PC-3 (cell line): Measurements from ENCODE around the gene PEAK3. TPM values are rescaled to one million over a fixed set of nuclear protein-coding genes. Genes with fewer than 3 reads are reported as not detected.

ENCODE experiments used
- ATAC-seq: fragments of 200-7000 bp; cut with Tn5 transposase; 2 replicates; pipeline ENCODE4 v1.9.1; 2020; ENCODE audit warnings: mild to moderate bottlenecking, moderate library complexity
- BruUV-seq: library from RNA; stranded (reverse); fragments of 400-500 nt; replicated peaks from 2 replicates; lab custom pipeline; 2021; lab: Mats Ljungman, UMichigan
- CTCF ChIA-PET: fragments of 300-600 bp; sonication (Branson Sonifier 250); formaldehyde crosslinking; loops from one replicate; lab custom pipeline; 2022; ENCODE audit warnings: antibody characterized with exemption; lab: Charles Lee
- POLR2A ChIA-PET: fragments of 300-600 bp; sonication (Branson Sonifier 250); formaldehyde crosslinking; loops from one replicate; lab custom pipeline; 2022; ENCODE audit warnings: antibody characterized with exemption; ENCODE audit not compliant: unreplicated experiment; lab: Charles Lee
- DNase-seq: peaks from one replicate; pipeline ENCODE4 v3.0.0-alpha.2; 2015
- H2AFZ ChIP-seq: fragments of 300-600 bp; sonication (generic); 2 replicates; pipeline ENCODE4 v1.6.0; 2016; ENCODE audit warnings: antibody characterized with exemption, low read length
- H3F3A ChIP-seq: fragments of 300-600 bp; sonication (generic); one replicate; pipeline ENCODE4 v1.6.0; 2017; ENCODE audit warnings: antibody characterized with exemption, low read length, control low read depth, mild to moderate bottlenecking; ENCODE audit not compliant: unreplicated experiment
- H3K27ac ChIP-seq: fragments of 300-600 bp; sonication (generic); 2 replicates; pipeline ENCODE4 v1.5.1; 2016; ENCODE audit warnings: mild to moderate bottlenecking, low read length
- H3K27me3 ChIP-seq: fragments of 300-600 bp; sonication (generic); 2 replicates; pipeline ENCODE4 v1.6.1; 2016; ENCODE audit warnings: low read length, mixed read lengths
- H3K36me3 ChIP-seq: fragments of 300-600 bp; sonication (generic); 2 replicates; pipeline ENCODE4 v1.6.1; 2016; ENCODE audit warnings: low read depth, mixed run types, low read length, mixed read lengths
- H3K4me1 ChIP-seq: fragments of 300-600 bp; sonication (generic); 2 replicates; pipeline ENCODE4 v1.5.1; 2016; ENCODE audit warnings: low read length; ENCODE audit not compliant: insufficient read depth
- H3K4me2 ChIP-seq: fragments of 300-600 bp; sonication (generic); 2 replicates; pipeline ENCODE4 v1.6.0; 2016; ENCODE audit warnings: low read length
- H3K4me3 ChIP-seq: fragments of 300-600 bp; sonication (generic); 2 replicates; pipeline ENCODE4 v1.5.1; 2016; ENCODE audit warnings: mild to moderate bottlenecking, low read length, mixed read lengths
- H3K79me2 ChIP-seq: fragments of 300-600 bp; sonication (generic); 2 replicates; pipeline ENCODE4 v1.6.1; 2017; ENCODE audit warnings: low read length, mixed read lengths
- H3K9ac ChIP-seq: fragments of 300-600 bp; sonication (generic); 2 replicates; pipeline ENCODE4 v1.6.0; 2016; ENCODE audit warnings: mild to moderate bottlenecking, low read length
- H3K9me2 ChIP-seq: fragments of 300-600 bp; sonication (generic); replicated peaks from 2 replicates; pipeline ENCODE4 v1.6.1; 2016; ENCODE audit warnings: mixed run types, low read length, mixed read lengths
- H3K9me3 ChIP-seq: fragments of 300-600 bp; sonication (generic); 2 replicates; pipeline ENCODE4 v1.6.1; 2016; ENCODE audit warnings: low read length, mixed read lengths
- H4K20me1 ChIP-seq: fragments of 300-600 bp; sonication (generic); 2 replicates; pipeline ENCODE4 v1.6.1; 2016; ENCODE audit warnings: low read length, mixed read lengths
- CTCF ChIP-seq: fragments of 300-600 bp; sonication (generic); conservative IDR thresholded peaks from 2 replicates; pipeline ENCODE4 v1.5.1; 2017; ENCODE audit warnings: antibody characterized with exemption, low read depth, mild to moderate bottlenecking, low read length
- EZH2 ChIP-seq: fragments of 300-600 bp; sonication (generic); IDR thresholded peaks from one replicate; pipeline ENCODE4 v1.6.1; 2017; ENCODE audit warnings: antibody characterized with exemption, mild to moderate bottlenecking, low read length; ENCODE audit not compliant: unreplicated experiment
- EZH2phosphoT487 ChIP-seq: fragments of 300-600 bp; sonication (generic); IDR thresholded peaks from 2 replicates; pipeline ENCODE4 v1.6.1; 2018; ENCODE audit warnings: mild to moderate bottlenecking, antibody characterized with exemption, low read length, borderline replicate concordance
- intact Hi-C: fragments of 100-400 bp; cut with micrococcal nuclease; formaldehyde crosslinking; loops from 2 replicates; pipeline ENCODE4 v1.9.0; 2023
- total RNA-seq: library from RNA; depleted of rRNA; stranded (reverse); fragments of >200 nt; gene quantifications from 2 replicates; pipeline ENCODE4 v1.2.3, GENCODE V29; 2014

Gene PEAK3
- total RNA-seq, 1 experiment from 2014 or later: not detected

- POLR2A ChIA-PET: interaction anchor here (0.6 kb wide), 1 partner anchor 70 kb away, joined by 5 read pairs; no protein-coding TSS in a partner anchor
- ATAC-seq: no peak
- Histone ChIP-seq H3F3A (no peaks in the 10 kb centered on the region), H3K9me3 (no peaks in the 10 kb centered on the region), H3K79me2 (peaks cover 53% of the 10 kb centered on the region), H3K4me3 (no peak overlapping the region), H3K9ac (no peak overlapping the region), H3K4me2 (no peak overlapping the region), H3K27me3 (no peaks in the 10 kb centered on the region), H3K9me2 (no peaks in the 10 kb centered on the region), H3K27ac (no peak overlapping the region), H3K4me1 (peaks cover 14% of the 10 kb centered on the region; the same call in 1 of the 2 replicates), H2AFZ (no peak overlapping the region), H4K20me1 (peaks cover 14% of the 10 kb centered on the region), H3K36me3 (0 out of 2 replicates have a peak, but pooled peaks cover 5% of the 10 kb centered on the region)
- TF ChIP-seq EZH2phosphoT487 (no peak), CTCF (no peak), EZH2 (no peak)
- no TSS peak for BruUV-seq
- DNase-seq: no peak
- CTCF ChIA-PET: no interaction called here
- intact Hi-C loops: loop anchor here (10.0 kb wide), 1 partner anchor 81 kb away; no protein-coding TSS in a partner anchor
Measured at GRCh38 chr19:2233601-2234280, 48.2 kb downstream of the PEAK3 start.

- no peak overlapping the region for H2AFZ ChIP-seq
- no peak overlapping the region for H3K27ac ChIP-seq
- H3K4me1 ChIP-seq: peaks cover 2% of the 10 kb centered on the region; the same call in 1 of the 2 replicates
- 0 out of 2 replicates have a peak, but pooled peaks cover 5% of the 10 kb centered on the region for H3K36me3 ChIP-seq
- TF ChIP-seq CTCF: no peak
- no peak for TF ChIP-seq EZH2
- TF ChIP-seq EZH2phosphoT487: no peak
- no TSS peak for BruUV-seq
- intact Hi-C loops: loop anchor here (10.0 kb wide), 1 partner anchor 82 kb away; no protein-coding TSS in a partner anchor
- H3K79me2 ChIP-seq: peaks cover 41% of the 10 kb centered on the region
- ChIA-PET CTCF (no interaction called here), POLR2A (no interaction called here)
- no peaks in the 10 kb centered on the region for H3K27me3 ChIP-seq
- no peaks in the 10 kb centered on the region for H3F3A ChIP-seq
- no peak overlapping the region for H3K9ac ChIP-seq
- no peak for DNase-seq
- no peak for ATAC-seq
- H3K4me3 ChIP-seq: no peak overlapping the region
- H3K4me2 ChIP-seq: no peak overlapping the region
- peaks cover 2% of the 10 kb centered on the region; the same call in 1 of the 2 replicates for H4K20me1 ChIP-seq
- H3K9me2 ChIP-seq: no peaks in the 10 kb centered on the region
- no peaks in the 10 kb centered on the region for H3K9me3 ChIP-seq
Measured at GRCh38 chr19:2232286-2233151, 49.5 kb downstream of the PEAK3 start.
